OCI-LY7 (cell line): ENCODE data around the gene CCDC59.

Experiments
- EZH2phosphoT487 ChIP-seq: fragments of 200-600 bp; sonication (generic); IDR thresholded peaks from 2 replicates; pipeline ENCODE4 v1.6.1; 2018; ENCODE audit warnings: low read depth, borderline replicate concordance, mild to moderate bottlenecking, mixed run types, antibody characterized with exemption, low read length, moderate library complexity, mixed read lengths
- TF ChIP-seq, protein P1 (sequence below): fragments of 200-600 bp; sonication (generic); conservative IDR thresholded peaks from 2 replicates; pipeline ENCODE4 v1.5.1; 2014; ENCODE audit warnings: mild to moderate bottlenecking, antibody characterized with exemption, low read length, moderate library complexity, mixed read lengths

DNA sequence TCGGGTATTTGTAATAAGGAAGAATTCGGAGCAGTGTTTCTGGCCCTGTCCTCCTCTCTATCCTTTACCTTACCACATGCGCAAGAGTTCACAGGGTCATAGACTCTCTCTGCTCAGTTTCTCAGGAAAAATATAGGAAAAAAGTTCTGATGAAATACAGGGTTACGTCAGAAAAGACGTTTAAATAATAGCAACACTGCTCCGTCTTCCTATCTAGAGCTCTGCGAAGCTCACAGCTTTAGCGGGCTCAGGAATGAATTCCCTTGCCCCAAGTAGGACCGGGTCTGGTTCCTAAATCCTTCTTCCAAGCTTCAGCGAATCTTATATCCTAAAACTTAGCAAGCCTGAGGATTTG lies 365 bp downstream of the CCDC59 start:
- TF ChIP-seq, protein P1, sequence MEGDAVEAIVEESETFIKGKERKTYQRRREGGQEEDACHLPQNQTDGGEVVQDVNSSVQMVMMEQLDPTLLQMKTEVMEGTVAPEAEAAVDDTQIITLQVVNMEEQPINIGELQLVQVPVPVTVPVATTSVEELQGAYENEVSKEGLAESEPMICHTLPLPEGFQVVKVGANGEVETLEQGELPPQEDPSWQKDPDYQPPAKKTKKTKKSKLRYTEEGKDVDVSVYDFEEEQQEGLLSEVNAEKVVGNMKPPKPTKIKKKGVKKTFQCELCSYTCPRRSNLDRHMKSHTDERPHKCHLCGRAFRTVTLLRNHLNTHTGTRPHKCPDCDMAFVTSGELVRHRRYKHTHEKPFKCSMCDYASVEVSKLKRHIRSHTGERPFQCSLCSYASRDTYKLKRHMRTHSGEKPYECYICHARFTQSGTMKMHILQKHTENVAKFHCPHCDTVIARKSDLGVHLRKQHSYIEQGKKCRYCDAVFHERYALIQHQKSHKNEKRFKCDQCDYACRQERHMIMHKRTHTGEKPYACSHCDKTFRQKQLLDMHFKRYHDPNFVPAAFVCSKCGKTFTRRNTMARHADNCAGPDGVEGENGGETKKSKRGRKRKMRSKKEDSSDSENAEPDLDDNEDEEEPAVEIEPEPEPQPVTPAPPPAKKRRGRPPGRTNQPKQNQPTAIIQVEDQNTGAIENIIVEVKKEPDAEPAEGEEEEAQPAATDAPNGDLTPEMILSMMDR: no peak
- TF ChIP-seq EZH2phosphoT487: no peak
